ENCODE results near the gene COMMD10.

The COMMD10 gene

GRCh38 chr5:116291271-116291670 is 206.4 kb downstream of the COMMD10 start:
- DNase-seq, result no peak

DNA sequence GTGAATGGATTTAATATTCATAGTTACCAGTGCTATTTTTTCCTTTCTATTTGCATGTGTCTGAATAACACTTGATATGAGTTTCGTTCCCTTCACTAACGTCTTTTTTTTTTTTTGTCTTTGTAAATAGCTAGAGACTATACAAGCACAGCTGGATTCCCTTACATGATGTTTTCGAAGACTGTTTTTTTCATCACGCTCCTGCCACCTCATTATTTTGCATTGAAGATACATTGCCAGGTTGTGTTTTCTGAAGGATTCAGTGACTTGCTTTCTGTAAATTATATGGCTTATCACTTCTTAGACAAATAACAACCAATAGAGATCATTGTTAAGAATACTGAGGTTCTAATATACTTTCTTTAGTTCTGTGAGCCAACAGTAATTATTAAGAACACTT is 207.5 kb downstream of the COMMD10 start:
- no peak for DNase-seq

GRCh38 chr5:116296335-116297072 is 211.7 kb downstream of the COMMD10 start:
- no peak for DNase-seq

GRCh38 chr5:116297296-116297814 is 212.5 kb downstream of the COMMD10 start:
- no peak for DNase-seq

- DNase-seq, result no peak
Measured at GRCh38 chr5:116299746-116300640, 215.2 kb downstream of the COMMD10 start.

- DNase-seq, result no peak
Measured at GRCh38 chr5:116301110-116301509, 216.3 kb downstream of the COMMD10 start.

DNA sequence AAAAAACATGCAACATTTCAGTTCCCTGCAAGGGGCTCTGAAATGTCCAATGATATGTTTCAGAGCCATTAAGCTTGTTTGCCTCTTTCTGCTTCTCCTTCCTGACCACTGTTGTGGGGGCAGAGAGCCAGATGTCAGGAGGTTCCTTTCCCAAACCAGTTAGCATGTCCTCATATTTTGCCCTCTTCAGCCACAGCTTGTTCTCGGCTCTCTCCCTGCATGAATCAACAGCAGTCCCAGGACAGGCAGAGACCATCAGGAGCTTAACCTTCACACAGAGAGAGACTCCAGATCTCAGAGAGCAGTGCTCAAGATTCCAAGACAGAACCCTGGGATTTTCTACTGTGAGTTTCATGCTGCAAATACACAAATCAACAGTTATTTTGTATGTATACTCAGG is 218.5 kb downstream of the COMMD10 start:
- no peak for DNase-seq

- DNase-seq, result no peak
Measured at GRCh38 chr5:116303810-116304209, 219.0 kb downstream of the COMMD10 start.

GRCh38 chr5:116305899-116306298 is 221.1 kb downstream of the COMMD10 start:
- DNase-seq, result no peak

GRCh38 chr5:116306846-116307245 is 222.0 kb downstream of the COMMD10 start:
- DNase-seq, result no peak

- no peak for DNase-seq
Measured at GRCh38 chr5:116308391-116308790, 223.6 kb downstream of the COMMD10 start.

- no peak for DNase-seq
Measured at GRCh38 chr5:116313366-116313765, 228.5 kb downstream of the COMMD10 start.

DNA sequence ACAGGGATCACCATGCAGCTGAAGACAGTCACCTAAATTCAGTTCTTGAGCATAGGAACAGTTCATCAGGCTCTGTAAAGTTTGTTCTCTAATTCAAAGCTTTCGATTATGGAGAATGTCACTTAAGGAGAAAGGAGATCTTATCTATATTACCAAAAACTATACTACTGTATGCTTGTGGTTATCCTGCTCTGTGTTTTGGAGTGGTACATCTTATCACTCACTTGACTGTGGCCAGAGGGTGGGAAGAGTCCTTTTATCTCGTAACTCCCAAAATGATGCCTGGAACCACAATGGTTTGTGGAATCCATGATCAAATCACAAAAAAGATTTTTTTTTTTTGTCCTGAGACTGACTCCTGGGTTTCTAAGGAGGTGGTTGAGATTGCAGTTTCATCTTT is 230.7 kb downstream of the COMMD10 start:
- DNase-seq, result no peak

- DNase-seq, result no peak
Measured at GRCh38 chr5:116318091-116318854, 233.4 kb downstream of the COMMD10 start.

GRCh38 chr5:116320486-116320885 is 235.7 kb downstream of the COMMD10 start:
- no peak for DNase-seq

GRCh38 chr5:116329503-116329902 is 244.7 kb downstream of the COMMD10 start:
- DNase-seq, result no peak

DNA sequence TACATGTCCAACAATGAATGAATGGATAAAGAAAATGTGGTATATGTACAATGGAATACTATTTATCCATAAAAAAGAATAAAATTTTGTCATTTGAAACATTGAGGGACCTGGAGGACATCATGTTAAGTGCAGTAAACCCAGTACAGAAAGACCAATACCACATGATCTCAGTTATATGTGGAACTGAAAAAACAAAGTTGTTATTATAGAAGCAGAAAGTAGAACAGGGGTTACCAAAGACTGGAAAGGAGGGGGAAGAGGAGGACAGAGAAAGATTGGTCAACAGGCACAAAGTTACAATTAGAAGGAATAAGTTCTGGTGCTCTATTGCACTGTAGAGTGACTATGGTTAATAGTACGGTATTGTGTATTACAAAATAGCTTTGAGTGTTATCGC is 256.0 kb downstream of the COMMD10 start:
- DNase-seq, result no peak

All from nucleus accumbens (tissue), 56 donors.